H9 (cell line): ENCODE data around the gene UGT1A7. TPM values are rescaled to one million over a fixed set of nuclear protein-coding genes. Genes with fewer than 3 reads are reported as not detected.

Experiments used
- DNase-seq: peaks from one replicate; pipeline ENCODE4 v3.0.0-alpha.2; 2017
- H2AFZ ChIP-seq: one replicate; pipeline ENCODE4 v1.6.1; 2013; ENCODE audit warnings: mild to moderate bottlenecking, low read length, control low read depth, moderate library complexity
- H2AK5ac ChIP-seq: 2 replicates; pipeline ENCODE4 v1.6.1; 2013; ENCODE audit warnings: low read length, control low read depth, mixed read lengths; ENCODE audit not compliant: insufficient read length
- H2BK120ac ChIP-seq: one replicate; pipeline ENCODE4 v1.6.1; 2013; ENCODE audit warnings: low read depth, mild to moderate bottlenecking, low read length, control low read depth, inconsistent platforms; ENCODE audit not compliant: poor library complexity, severe bottlenecking
- H2BK12ac ChIP-seq: 2 replicates; pipeline ENCODE4 v1.6.1; 2013; ENCODE audit warnings: low read length, control low read depth, mixed read lengths, low read depth; ENCODE audit not compliant: insufficient read length
- H2BK15ac ChIP-seq: 2 replicates; pipeline ENCODE4 v1.6.1; 2013; ENCODE audit warnings: low read depth, low read length, control low read depth
- H2BK20ac ChIP-seq: one replicate; pipeline ENCODE4 v1.6.1; 2013; ENCODE audit warnings: low read depth, mild to moderate bottlenecking, low read length, control low read depth, inconsistent platforms; ENCODE audit not compliant: poor library complexity, severe bottlenecking
- H2BK5ac ChIP-seq: 2 replicates; pipeline ENCODE4 v1.6.1; 2013; ENCODE audit warnings: low read length, control low read depth, mixed read lengths; ENCODE audit not compliant: insufficient read length
- H3K14ac ChIP-seq: 2 replicates; pipeline ENCODE4 v1.6.1; 2013; ENCODE audit warnings: low read length, control low read depth; ENCODE audit not compliant: insufficient read depth
- H3K18ac ChIP-seq: 2 replicates; pipeline ENCODE4 v1.6.1; 2013; ENCODE audit warnings: low read depth, mild to moderate bottlenecking, mixed read lengths, low read length, control low read depth; ENCODE audit not compliant: insufficient read length
- H3K23ac ChIP-seq: 2 replicates; pipeline ENCODE4 v1.6.1; 2013; ENCODE audit warnings: low read length, control low read depth, mixed read lengths, low read depth; ENCODE audit not compliant: insufficient read length
- H3K23me2 ChIP-seq: 2 replicates; pipeline ENCODE4 v1.6.1; 2013; ENCODE audit warnings: low read depth, mild to moderate bottlenecking, mixed read lengths, low read length, control low read depth; ENCODE audit not compliant: insufficient read length, poor library complexity, severe bottlenecking
- H3K27ac ChIP-seq: 2 replicates; pipeline ENCODE4 v1.5.1; 2013; ENCODE audit warnings: low read length, control low read depth, mixed read lengths, low read depth; ENCODE audit not compliant: insufficient read length
- H3K27me3 ChIP-seq: 2 replicates; pipeline ENCODE4 v1.6.1; 2013; ENCODE audit warnings: low read length, control low read depth, inconsistent platforms; ENCODE audit not compliant: insufficient read depth
- H3K4ac ChIP-seq: 2 replicates; pipeline ENCODE4 v1.6.1; 2013; ENCODE audit warnings: low read depth, mild to moderate bottlenecking, control low read depth, inconsistent platforms, low read length, moderate library complexity
- H3K4me1 ChIP-seq: 2 replicates; pipeline ENCODE4 v1.6.1; 2013; ENCODE audit warnings: low read length, control low read depth, inconsistent platforms; ENCODE audit not compliant: insufficient read depth
- H3K4me2 ChIP-seq: 2 replicates; pipeline ENCODE4 v1.6.1; 2013; ENCODE audit warnings: low read length, control low read depth, mixed read lengths; ENCODE audit not compliant: insufficient read length, insufficient read depth
- H3K56ac ChIP-seq: 2 replicates; pipeline ENCODE4 v1.6.1; 2013; ENCODE audit warnings: low read depth, mild to moderate bottlenecking, mixed read lengths, low read length, control low read depth; ENCODE audit not compliant: insufficient read length
- H3K79me1 ChIP-seq: 2 replicates; pipeline ENCODE4 v1.6.1; 2013; ENCODE audit warnings: low read depth, mild to moderate bottlenecking, moderate library complexity, low read length, control low read depth, inconsistent platforms; ENCODE audit not compliant: insufficient read depth, poor library complexity, severe bottlenecking
- H3K79me2 ChIP-seq: 2 replicates; pipeline ENCODE4 v1.6.1; 2013; ENCODE audit warnings: low read length, control low read depth, inconsistent platforms; ENCODE audit not compliant: insufficient read depth
- H3K9ac ChIP-seq: 2 replicates; pipeline ENCODE4 v1.6.1; 2013; ENCODE audit warnings: low read length, control low read depth, mixed read lengths; ENCODE audit not compliant: insufficient read length; ENCODE audit errors: extremely low read depth
- H3K9me3 ChIP-seq: one replicate; pipeline ENCODE4 v1.6.1; 2013; ENCODE audit warnings: low read depth, low read length, inconsistent platforms; ENCODE audit not compliant: control insufficient read depth
- H3T11ph ChIP-seq: one replicate; pipeline ENCODE4 v1.6.1; 2013; ENCODE audit warnings: mild to moderate bottlenecking, low read length, control low read depth, inconsistent platforms
- H4K20me1 ChIP-seq: one replicate; pipeline ENCODE4 v1.6.1; 2013; ENCODE audit not compliant: control insufficient read depth, insufficient read length, insufficient read depth
- H4K5ac ChIP-seq: 2 replicates; pipeline ENCODE4 v1.6.1; 2013; ENCODE audit warnings: low read depth, mild to moderate bottlenecking, mixed read lengths, low read length, control low read depth; ENCODE audit not compliant: insufficient read length
- H4K8ac ChIP-seq: replicated peaks from 2 replicates; pipeline ENCODE4 v1.6.1; 2013; ENCODE audit warnings: low read length, control low read depth, mixed read lengths, low read depth; ENCODE audit not compliant: insufficient read length
- H4K91ac ChIP-seq: 2 replicates; pipeline ENCODE4 v1.6.1; 2013; ENCODE audit warnings: low read depth, mild to moderate bottlenecking, moderate library complexity, mixed read lengths, low read length, control low read depth; ENCODE audit not compliant: insufficient read length
- H3K27ac Mint-ChIP-seq, 3 experiments: 2 replicates in 2 of 3; 3 replicates in 1 of 3; pipeline ENCODE4 v1.8.0; 2020 to 2021; ENCODE audit warnings: mixed read lengths in 3 of 3, mild to moderate bottlenecking in 1 of 3, moderate library complexity in 1 of 3
- H3K27me3 Mint-ChIP-seq: 2 replicates; pipeline ENCODE4 v1.8.0; 2021; ENCODE audit warnings: low read depth, mild to moderate bottlenecking, moderate library complexity, mixed read lengths
- H3K36me3 Mint-ChIP-seq, 3 experiments: 2 replicates in 2 of 3; 3 replicates in 1 of 3; pipeline ENCODE4 v1.8.0; 2020 to 2021; ENCODE audit warnings: low read depth in 3 of 3, mixed read lengths in 3 of 3; ENCODE audit not compliant: insufficient read depth in 1 of 3
- H3K4me1 Mint-ChIP-seq, 2 experiments: 2 replicates each; pipeline ENCODE4 v1.8.0; 2020; ENCODE audit warnings: mixed read lengths in 2 of 2
- H3K4me3 Mint-ChIP-seq, 2 experiments: 2 replicates in 1 of 2; 3 replicates in 1 of 2; pipeline ENCODE4 v1.8.0; 2020 to 2021; ENCODE audit warnings: mild to moderate bottlenecking in 2 of 2, mixed read lengths in 2 of 2, moderate library complexity in 1 of 2
- H3K9me3 Mint-ChIP-seq, 2 experiments: 2 replicates in 1 of 2; 3 replicates in 1 of 2; pipeline ENCODE4 v1.8.0; 2020; ENCODE audit warnings: mild to moderate bottlenecking in 2 of 2, mixed read lengths in 2 of 2, moderate library complexity in 1 of 2
- WGBS: extraction: QIAGEN DNeasy Blood & Tissue Kit; methylation state at CpG from one replicate; pipeline ENCODE4 v1.1.7; 2013; ENCODE audit warnings: missing lambda C conversion rate, low lambda C conversion rate, mixed read lengths; ENCODE audit not compliant: insufficient read length; ENCODE audit errors: extremely low coverage; 5-methylcytosine and 5-hydroxymethylcytosine counted together
- total RNA-seq: library from RNA; stranded (reverse); gene quantifications from 2 replicates; pipeline ENCODE4 v1.2.1, GENCODE V29; 2021
- TF ChIP-seq, protein P1 (sequence below): fragments of 200-600 bp; sonication (generic); conservative IDR thresholded peaks from 3 replicates; pipeline ENCODE4 v1.8.0; 2021; ENCODE audit warnings: antibody characterized with exemption, mild to moderate bottlenecking

The UGT1A7 gene
- total RNA-seq, 1 experiment from 2014 or later, result not detected

GRCh38 chr2:233706720-233707119 lies 25.0 kb downstream of the UGT1A7 start:
- no peaks in the 10 kb centered on the region for H3K79me1 ChIP-seq
- no peaks in the 10 kb centered on the region for H4K20me1 ChIP-seq
- peaks cover 5% of the 10 kb centered on the region for H3K23me2 ChIP-seq
- Mint-ChIP-seq H3K27ac (no peak overlapping the region), H3K4me3 (no peak overlapping the region), H3K27me3 (peaks cover 2% of the 10 kb centered on the region; the same call in 1 of the 2 replicates), H3K36me3 (peaks cover 0 to 6% (median 0%) of the 10 kb centered on the region in 3 experiments; a peak in 2 of 7 replicates), H3K9me3 (peaks cover 4% of the 10 kb centered on the region in 2 experiments; a peak in 3 of 5 replicates), H3K4me1 (peaks cover 7% of the 10 kb centered on the region in 2 experiments)
- H3K27ac ChIP-seq, result no peak overlapping the region
- H2BK20ac ChIP-seq, result no peak overlapping the region
- no peak overlapping the region for H2AK5ac ChIP-seq
- H3K4ac ChIP-seq, result no peak overlapping the region
- DNase-seq, result no peak
- H3K4me1 ChIP-seq, result no peaks in the 10 kb centered on the region
- no peak overlapping the region for H2AFZ ChIP-seq
- no peak overlapping the region for H2BK15ac ChIP-seq
- H3K14ac ChIP-seq, result no peak overlapping the region
- H4K91ac ChIP-seq, result no peak overlapping the region
- H2BK120ac ChIP-seq, result no peak overlapping the region
- no peak overlapping the region for H3K56ac ChIP-seq
- H4K8ac ChIP-seq, result no peak overlapping the region
- TF ChIP-seq, protein P1, sequence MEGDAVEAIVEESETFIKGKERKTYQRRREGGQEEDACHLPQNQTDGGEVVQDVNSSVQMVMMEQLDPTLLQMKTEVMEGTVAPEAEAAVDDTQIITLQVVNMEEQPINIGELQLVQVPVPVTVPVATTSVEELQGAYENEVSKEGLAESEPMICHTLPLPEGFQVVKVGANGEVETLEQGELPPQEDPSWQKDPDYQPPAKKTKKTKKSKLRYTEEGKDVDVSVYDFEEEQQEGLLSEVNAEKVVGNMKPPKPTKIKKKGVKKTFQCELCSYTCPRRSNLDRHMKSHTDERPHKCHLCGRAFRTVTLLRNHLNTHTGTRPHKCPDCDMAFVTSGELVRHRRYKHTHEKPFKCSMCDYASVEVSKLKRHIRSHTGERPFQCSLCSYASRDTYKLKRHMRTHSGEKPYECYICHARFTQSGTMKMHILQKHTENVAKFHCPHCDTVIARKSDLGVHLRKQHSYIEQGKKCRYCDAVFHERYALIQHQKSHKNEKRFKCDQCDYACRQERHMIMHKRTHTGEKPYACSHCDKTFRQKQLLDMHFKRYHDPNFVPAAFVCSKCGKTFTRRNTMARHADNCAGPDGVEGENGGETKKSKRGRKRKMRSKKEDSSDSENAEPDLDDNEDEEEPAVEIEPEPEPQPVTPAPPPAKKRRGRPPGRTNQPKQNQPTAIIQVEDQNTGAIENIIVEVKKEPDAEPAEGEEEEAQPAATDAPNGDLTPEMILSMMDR, result no peak
- no peak overlapping the region for H3K4me2 ChIP-seq
- no peak overlapping the region for H3T11ph ChIP-seq
- H3K18ac ChIP-seq, result no peak overlapping the region
- H2BK5ac ChIP-seq, result no peak overlapping the region
- no CpG with 5 or more reads among the region's 1 CpG for WGBS
- no peaks in the 10 kb centered on the region for H3K9me3 ChIP-seq
- no peaks in the 10 kb centered on the region for H3K27me3 ChIP-seq
- H4K5ac ChIP-seq, result no peak overlapping the region
- H3K9ac ChIP-seq, result no peak overlapping the region
- no peaks in the 10 kb centered on the region for H3K79me2 ChIP-seq
- H2BK12ac ChIP-seq, result no peak overlapping the region
- no peak overlapping the region for H3K23ac ChIP-seq
